H7 (cell line): ENCODE results near the gene CNTNAP2. TPM values are rescaled to one million over a fixed set of nuclear protein-coding genes. Genes with fewer than 3 reads are reported as not detected.
"Not testable (repeated sequence)": the region's sequence is repeated elsewhere in the genome, so short reads cannot be mapped to it uniquely, and the experiment has no call there.

Source experiments
- DNase-seq: peaks from one replicate; pipeline ENCODE4 v3.0.0; 2012
- H3K27me3 ChIP-seq: 2 replicates; pipeline ENCODE4 v1.6.0; 2011; ENCODE audit warnings: mild to moderate bottlenecking, low read length; ENCODE audit not compliant: control insufficient read depth, insufficient read depth
- H3K36me3 ChIP-seq: replicated peaks from 2 replicates; pipeline ENCODE4 v1.5.1; 2011; ENCODE audit warnings: low read length; ENCODE audit not compliant: control insufficient read depth, insufficient read depth
- H3K4me3 ChIP-seq: 2 replicates; pipeline ENCODE4 v1.5.1; 2011; ENCODE audit warnings: low read depth, mild to moderate bottlenecking, control low read depth, low read length, moderate library complexity; ENCODE audit not compliant: insufficient read depth
- total RNA-seq: library from RNA; depleted of rRNA; stranded (reverse); fragments of >200 nt; shearing (Covaris generic); gene quantifications from 2 replicates; pipeline ENCODE4 v1.2.3, GENCODE V29; 2014

The CNTNAP2 gene
- total RNA-seq, 1 experiment from 2014 or later = 109 TPM

- no peak overlapping the region for H3K4me3 ChIP-seq
- DNase-seq = no peak
- H3K36me3 ChIP-seq = no peaks in the 10 kb centered on the region
- no peaks in the 10 kb centered on the region for H3K27me3 ChIP-seq
Observed at GRCh38 chr7:148306759-148307158, 2190.2 kb downstream of the CNTNAP2 start.

- H3K4me3 ChIP-seq = no peak overlapping the region
- DNase-seq = no peak
Observed at GRCh38 chr7:148318102-148318811, 2201.7 kb downstream of the CNTNAP2 start.

DNA sequence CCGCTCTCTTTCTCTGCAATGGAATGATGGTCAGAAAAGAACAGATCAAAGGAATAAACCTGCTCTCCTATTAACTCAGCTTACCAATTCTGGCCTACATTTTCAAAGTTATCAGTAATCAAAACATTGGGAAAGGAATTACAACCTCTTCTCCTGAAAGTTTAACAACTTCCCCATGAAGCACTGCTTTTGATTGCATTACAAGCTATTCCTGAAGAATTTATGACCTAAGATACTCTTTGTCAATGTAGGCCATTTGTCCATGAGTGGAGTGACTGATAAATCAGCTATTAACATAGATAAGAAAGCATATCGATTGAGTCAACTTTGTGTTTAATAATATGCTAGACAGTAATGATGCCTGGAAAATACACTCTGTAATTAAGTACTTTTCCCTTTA, 2202.2 kb downstream of the CNTNAP2 start:
- no peak for DNase-seq

More at GRCh38 chr7:148318102-148318811, 2201.7 kb downstream of the CNTNAP2 start:
- Histone ChIP-seq H3K27me3 (no peaks in the 10 kb centered on the region), H3K36me3 (no peaks in the 10 kb centered on the region)

GRCh38 chr7:148319316-148319808, 2202.8 kb downstream of the CNTNAP2 start:
- no peak overlapping the region for H3K4me3 ChIP-seq
- no peak for DNase-seq

More for the DNA sequence above, 2202.2 kb downstream of the CNTNAP2 start:
- H3K36me3 ChIP-seq = no peaks in the 10 kb centered on the region
- no peak overlapping the region for H3K4me3 ChIP-seq
- no peaks in the 10 kb centered on the region for H3K27me3 ChIP-seq

GRCh38 chr7:148325208-148325607, 2208.6 kb downstream of the CNTNAP2 start:
- Histone ChIP-seq H3K4me3 (no peak overlapping the region), H3K36me3 (no peaks in the 10 kb centered on the region), H3K27me3 (no peaks in the 10 kb centered on the region)
- DNase-seq = no peak

More at GRCh38 chr7:148319316-148319808, 2202.8 kb downstream of the CNTNAP2 start:
- H3K36me3 ChIP-seq = no peaks in the 10 kb centered on the region
- no peaks in the 10 kb centered on the region for H3K27me3 ChIP-seq

DNA sequence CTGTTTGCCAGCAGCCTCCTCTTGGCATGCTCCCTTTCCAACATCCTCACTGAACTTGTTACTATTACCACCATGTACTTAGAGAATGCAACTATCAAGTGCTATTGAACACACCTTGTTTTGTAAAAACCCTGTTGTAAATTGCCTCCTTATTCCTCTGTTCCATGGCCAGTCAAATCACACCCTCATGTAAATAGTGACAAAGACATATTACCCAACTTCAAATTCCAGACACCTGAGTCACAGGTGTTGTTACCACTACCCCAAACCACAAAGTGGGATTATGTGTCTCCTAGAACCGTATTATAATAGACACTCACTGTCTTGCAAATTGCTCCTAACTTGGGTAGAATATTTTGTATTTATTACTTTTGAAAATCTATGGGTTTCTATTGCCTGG, 2210.8 kb downstream of the CNTNAP2 start:
- Histone ChIP-seq H3K36me3 (no peaks in the 10 kb centered on the region), H3K27me3 (no peaks in the 10 kb centered on the region), H3K4me3 (no peak overlapping the region)
- no peak for DNase-seq

GRCh38 chr7:148328906-148329305, 2212.3 kb downstream of the CNTNAP2 start:
- Histone ChIP-seq H3K4me3 (no peak overlapping the region), H3K36me3 (no peaks in the 10 kb centered on the region), H3K27me3 (no peaks in the 10 kb centered on the region)
- DNase-seq = no peak

- DNase-seq = no peak
- Histone ChIP-seq H3K27me3 (no peaks in the 10 kb centered on the region), H3K4me3 (no peak overlapping the region), H3K36me3 (no peaks in the 10 kb centered on the region)
Observed at GRCh38 chr7:148330124-148330818, 2213.7 kb downstream of the CNTNAP2 start.

- Histone ChIP-seq H3K27me3 (no peaks in the 10 kb centered on the region), H3K36me3 (no peaks in the 10 kb centered on the region), H3K4me3 (no peak overlapping the region)
- no peak for DNase-seq
Observed at GRCh38 chr7:148330822-148331221, 2214.2 kb downstream of the CNTNAP2 start.

DNA sequence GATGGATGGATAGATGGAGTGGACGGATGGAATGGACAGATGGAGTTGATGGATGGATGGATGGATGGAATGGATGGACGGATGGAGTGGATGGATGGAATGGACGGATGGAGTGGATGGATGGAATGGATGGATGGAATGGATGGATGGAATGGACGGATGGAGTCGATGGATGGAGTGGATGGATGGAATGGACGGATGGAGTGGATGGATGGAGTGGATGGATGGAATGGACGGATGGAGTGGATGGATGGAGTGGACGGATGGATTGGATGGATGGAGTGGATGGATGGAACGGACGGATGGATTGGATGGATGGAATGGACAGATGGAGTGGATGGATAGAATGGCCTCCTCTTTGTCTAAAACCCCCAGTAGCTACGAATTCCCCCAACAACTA, 2214.9 kb downstream of the CNTNAP2 start:
- H3K36me3 ChIP-seq, H3K4me3 ChIP-seq, DNase-seq, H3K27me3 ChIP-seq: not testable (repeated sequence)

DNA sequence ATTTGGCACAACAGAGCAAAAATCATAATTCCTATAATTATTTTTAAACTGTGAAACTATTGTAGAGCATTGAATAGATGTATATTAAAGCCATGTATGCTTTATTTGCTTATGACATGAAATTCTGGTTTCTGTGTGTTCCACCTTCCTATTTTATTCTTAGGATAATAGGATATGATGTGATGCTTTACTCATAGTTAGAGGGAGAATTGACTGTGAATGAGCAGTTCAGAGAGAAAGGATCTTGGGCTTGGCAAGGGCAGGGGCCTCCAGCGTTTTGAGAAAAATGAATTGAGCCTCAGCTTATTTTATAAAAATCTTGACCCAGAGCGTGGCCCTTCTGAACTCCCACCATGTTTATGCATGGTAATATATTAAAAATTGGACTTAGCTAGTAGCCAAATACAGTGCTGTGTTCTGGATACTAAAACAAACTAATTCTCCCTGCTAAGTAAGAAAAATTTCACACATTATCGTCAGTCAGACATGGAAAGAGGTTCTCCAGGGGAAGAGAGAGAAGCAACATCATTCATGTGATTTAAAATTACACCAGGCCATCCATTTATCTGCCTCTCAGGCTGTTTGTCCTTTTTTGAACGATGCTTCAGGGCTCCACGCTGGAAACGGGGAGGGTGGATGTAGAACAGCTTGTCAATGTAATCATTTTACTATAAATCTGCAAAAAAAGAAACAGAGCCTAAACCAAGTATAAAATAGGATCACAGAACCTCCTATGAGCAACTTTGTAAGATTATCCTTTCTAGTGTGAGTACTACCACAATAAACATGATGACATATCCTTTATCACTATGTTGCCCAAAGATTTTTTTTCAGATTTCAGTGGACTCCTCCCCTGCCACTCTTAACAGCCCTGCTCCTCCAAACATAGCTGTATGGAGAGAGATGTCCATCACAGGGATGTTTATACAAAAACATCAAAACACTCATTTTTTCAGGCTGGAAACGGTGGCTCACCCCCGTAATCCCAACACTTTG, 2215.9 kb downstream of the CNTNAP2 start:
- H3K4me3 ChIP-seq = no peak overlapping the region
- H3K36me3 ChIP-seq = no peaks in the 10 kb centered on the region
- H3K27me3 ChIP-seq = no peaks in the 10 kb centered on the region
- no peak for DNase-seq

DNA sequence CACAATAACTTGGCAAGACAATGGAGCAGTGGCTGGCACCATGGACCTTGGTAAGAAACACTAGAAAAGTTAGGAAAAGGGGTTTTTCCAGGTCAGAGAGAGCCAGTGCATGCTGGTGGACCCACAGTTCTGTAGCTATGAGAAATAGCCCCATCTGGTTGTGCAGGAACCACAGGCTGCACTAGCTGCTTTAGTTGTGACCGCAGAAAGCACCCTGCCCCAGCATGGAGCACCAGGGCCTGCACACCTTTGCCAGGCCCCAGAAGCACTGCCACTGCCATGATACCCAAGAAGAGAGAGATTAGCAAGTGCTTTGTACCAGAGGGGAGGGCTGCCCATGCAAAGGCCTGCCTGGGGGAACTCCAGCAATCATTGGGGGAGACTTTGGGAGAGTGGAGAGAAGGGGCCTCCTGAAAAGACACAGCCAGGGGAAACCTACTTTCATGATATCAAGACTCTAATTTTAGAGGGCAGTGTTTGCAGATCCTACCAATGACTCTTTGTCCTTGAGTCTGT, 2217.9 kb downstream of the CNTNAP2 start:
- no peak for DNase-seq
- Histone ChIP-seq H3K36me3 (no peaks in the 10 kb centered on the region), H3K27me3 (no peaks in the 10 kb centered on the region), H3K4me3 (no peak overlapping the region)

DNA sequence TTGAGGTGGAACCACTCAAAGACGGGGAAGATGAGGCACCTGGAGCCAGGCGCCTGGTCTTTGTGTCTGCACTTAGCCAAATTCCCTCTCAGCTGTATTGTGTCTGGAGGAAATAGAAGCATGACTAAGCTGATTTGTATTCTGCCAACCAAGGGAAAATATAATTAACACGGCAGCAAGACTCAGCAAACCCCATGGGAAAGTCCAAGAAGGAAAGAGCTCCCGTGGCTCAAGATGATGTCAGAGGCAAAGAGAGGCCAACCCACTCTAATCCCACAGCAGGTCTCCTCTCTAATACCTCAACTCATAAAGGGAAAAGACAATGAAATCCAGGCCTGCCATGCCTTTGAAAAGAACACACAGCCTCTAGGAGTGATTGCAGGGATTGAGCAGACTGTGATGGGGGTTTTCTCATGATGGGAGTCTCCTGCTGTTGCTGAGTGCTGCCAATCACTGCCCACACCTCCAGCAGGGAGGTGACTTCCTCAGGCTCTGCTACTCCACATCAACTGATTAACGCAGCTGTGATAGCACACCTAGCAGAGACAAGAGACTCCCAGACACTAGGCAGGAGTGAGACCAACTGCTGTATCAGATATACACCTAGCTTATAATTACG, 2218.5 kb downstream of the CNTNAP2 start:
- no peaks in the 10 kb centered on the region for H3K27me3 ChIP-seq
- H3K36me3 ChIP-seq = no peaks in the 10 kb centered on the region
- DNase-seq = peak; percentile 75
- H3K4me3 ChIP-seq = no peak overlapping the region

- Histone ChIP-seq H3K36me3 (no peaks in the 10 kb centered on the region), H3K27me3 (no peaks in the 10 kb centered on the region), H3K4me3 (no peak overlapping the region)
- DNase-seq = no peak
Observed at GRCh38 chr7:148335790-148336189, 2219.2 kb downstream of the CNTNAP2 start.
